WI38 (cell line): Measurements from ENCODE around the gene TTC21A.

Experiments used
- H3K4me3 ChIP-seq: 2 replicates; pipeline ENCODE4 v1.5.1; 2011; ENCODE audit warnings: low read depth, mild to moderate bottlenecking, control low read depth, low read length
- TF ChIP-seq, protein P1 (sequence below): IDR thresholded peaks from 2 replicates; pipeline ENCODE4 v1.5.1; 2012; ENCODE audit warnings: low read depth, mild to moderate bottlenecking, control low read depth, low read length

TTC21A gene

DNA sequence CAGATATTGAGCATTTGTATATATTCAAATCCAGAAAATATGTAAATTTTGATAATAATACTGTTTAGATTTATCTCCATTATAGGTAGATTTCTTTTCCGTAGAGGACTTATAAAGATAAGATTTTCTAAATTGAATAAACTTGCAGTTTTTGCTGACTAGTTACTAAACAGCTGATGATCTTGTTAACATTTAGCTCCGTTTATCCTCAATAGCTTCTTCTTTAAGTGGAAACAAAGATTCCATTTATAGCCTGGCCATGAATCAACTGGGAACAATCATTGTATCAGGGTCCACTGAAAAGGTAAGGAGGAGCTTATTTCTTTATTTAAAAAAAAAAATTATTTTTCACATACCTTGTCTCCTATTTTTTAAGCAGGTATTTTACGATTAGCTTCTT lies 38.9 kb upstream of the TTC21A start:
- TF ChIP-seq, protein P1, sequence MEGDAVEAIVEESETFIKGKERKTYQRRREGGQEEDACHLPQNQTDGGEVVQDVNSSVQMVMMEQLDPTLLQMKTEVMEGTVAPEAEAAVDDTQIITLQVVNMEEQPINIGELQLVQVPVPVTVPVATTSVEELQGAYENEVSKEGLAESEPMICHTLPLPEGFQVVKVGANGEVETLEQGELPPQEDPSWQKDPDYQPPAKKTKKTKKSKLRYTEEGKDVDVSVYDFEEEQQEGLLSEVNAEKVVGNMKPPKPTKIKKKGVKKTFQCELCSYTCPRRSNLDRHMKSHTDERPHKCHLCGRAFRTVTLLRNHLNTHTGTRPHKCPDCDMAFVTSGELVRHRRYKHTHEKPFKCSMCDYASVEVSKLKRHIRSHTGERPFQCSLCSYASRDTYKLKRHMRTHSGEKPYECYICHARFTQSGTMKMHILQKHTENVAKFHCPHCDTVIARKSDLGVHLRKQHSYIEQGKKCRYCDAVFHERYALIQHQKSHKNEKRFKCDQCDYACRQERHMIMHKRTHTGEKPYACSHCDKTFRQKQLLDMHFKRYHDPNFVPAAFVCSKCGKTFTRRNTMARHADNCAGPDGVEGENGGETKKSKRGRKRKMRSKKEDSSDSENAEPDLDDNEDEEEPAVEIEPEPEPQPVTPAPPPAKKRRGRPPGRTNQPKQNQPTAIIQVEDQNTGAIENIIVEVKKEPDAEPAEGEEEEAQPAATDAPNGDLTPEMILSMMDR = no peak
- no peak overlapping the region for H3K4me3 ChIP-seq

DNA sequence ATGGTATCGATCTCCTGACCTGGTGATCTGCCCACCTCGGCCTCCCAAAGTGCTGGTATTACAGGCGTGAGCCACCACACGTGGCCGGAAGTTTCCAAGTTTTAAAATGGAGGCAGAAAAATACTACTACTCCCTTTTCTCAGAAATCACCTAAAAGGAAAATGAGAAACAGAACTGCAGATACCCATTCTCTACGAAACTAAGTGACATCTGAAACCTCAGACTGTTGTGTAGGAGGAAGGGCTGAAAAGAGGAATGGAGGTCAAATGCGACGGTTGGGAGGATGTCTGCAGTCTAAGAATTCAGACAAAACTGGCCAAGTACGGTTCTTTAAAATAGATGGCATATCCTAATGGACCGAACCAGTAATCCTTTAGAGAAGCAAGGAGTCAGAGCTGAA lies 31.6 kb upstream of the TTC21A start:
- TF ChIP-seq, protein P1 = no peak

DNA sequence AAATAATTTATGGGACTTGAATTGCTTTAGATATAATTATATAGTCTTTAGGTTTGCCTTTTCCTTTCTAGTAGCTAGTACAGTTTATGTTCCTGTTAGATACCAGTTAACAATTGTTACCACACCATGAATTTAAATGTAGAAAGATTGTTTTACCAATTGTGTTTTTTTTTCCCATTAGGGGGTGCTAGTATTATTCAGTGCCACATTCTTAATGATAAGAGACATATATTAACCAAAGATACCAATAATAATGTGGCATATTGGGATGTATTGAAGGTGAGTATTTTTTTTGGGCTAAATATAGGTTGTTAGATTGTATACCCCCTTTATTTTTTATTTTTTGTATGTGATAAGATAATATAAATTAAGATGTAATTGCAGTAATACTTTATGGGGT lies 27.9 kb upstream of the TTC21A start:
- TF ChIP-seq, protein P1 = no peak
- H3K4me3 ChIP-seq = no peak overlapping the region

More for the DNA sequence above, 31.6 kb upstream of the TTC21A start:
- H3K4me3 ChIP-seq = no peak overlapping the region

DNA sequence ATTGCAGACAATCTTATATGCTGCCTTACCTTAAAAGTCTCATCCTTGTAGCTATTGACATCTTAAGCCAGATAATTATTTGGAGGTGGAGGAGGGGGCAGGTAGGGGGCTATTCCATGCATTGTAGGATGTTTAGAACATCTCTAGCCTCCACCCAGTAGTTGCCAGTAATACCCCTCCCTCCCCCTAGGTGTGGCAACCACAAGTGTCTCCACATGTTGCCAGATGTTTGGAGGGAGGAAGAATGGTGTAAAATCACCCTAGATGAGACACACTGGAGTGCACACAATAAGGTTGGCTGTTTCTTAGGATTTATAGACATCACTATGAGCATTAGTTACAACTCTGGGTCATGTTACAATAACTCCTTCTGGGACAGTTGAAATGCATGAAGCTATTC lies 27.5 kb upstream of the TTC21A start:
- TF ChIP-seq, protein P1 = no peak
- no peak overlapping the region for H3K4me3 ChIP-seq

DNA sequence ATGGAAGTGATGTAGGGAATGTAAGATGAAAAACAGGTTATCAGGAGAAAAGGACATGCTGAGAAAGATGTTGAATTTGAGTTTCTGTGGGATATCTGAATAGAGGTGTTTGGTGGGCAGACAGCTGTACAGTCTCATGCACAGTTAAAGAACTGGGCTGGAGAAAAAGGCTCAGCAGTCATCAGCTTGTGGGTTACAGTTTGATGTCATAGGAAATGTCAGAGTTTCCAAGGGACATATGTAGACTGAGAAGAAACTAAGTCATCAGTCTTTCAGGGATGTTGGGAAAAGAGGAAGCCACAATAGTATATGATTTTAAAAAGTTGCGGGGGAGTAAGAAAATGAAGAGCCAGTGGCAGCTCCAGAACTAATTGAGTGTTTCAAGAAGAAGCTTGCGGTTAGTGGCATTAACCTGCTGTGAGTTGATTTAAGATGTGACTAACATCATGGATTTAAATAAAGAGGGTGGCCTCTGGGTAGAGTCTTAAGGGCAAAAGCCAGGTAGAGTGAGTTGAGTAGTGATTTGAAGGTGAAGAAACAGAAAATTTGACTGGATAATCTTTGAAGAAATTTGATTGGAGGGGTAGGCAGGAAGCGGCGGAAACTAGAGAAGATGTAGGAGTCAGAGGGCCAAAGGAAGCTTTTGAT lies 24.7 kb upstream of the TTC21A start:
- no peak overlapping the region for H3K4me3 ChIP-seq
- TF ChIP-seq, protein P1 = no peak

DNA sequence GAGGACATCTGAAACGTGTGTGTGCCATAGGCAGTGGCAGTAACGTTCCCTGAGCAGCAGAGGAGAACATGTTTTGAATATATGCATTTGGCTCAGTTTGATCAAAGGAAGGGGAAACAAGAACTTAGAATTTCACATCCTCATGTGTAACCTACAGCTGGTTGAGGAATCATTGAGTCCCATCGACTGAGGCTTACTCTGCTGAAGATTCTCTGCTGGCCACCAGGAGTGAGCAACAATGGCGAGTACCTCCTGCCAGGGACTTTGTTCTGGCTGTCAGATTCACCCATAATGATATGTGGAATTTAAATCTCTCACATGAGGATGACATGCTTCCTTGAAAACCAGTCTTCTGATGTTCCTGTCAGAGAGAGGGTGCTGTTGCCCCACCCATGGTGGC lies 21.3 kb upstream of the TTC21A start:
- no peak overlapping the region for H3K4me3 ChIP-seq
- TF ChIP-seq, protein P1 = no peak

DNA sequence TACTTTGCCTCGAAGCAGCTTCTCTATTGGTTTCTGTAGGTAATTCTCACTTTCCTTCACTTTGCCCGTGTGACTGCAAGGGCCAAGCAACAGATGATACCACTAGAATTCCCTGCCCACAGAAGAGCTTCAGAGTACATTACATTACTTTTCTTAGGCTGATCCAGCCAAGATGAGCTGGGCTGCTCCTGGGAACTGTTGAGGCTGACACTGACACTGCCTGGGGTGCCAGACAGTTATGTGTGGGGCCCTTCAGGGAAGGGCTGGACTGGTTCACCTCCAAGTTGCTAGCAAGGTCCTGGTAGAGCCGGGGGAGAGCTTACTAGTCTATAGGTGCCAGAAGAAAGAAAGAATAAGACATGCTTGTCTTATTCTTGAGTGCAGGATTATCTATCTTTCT lies 19.0 kb upstream of the TTC21A start:
- H3K4me3 ChIP-seq = no peak overlapping the region
- TF ChIP-seq, protein P1 = no peak
